Raji (cell line): Measurements from ENCODE around the gene AKAP9.

Experiments used
- POLR2A ChIP-seq: IDR thresholded peaks from 2 replicates; pipeline ENCODE4 v1.6.1; 2011; ENCODE audit warnings: low read depth, low read length, control low read depth; ENCODE audit not compliant: insufficient read depth

The AKAP9 gene

DNA sequence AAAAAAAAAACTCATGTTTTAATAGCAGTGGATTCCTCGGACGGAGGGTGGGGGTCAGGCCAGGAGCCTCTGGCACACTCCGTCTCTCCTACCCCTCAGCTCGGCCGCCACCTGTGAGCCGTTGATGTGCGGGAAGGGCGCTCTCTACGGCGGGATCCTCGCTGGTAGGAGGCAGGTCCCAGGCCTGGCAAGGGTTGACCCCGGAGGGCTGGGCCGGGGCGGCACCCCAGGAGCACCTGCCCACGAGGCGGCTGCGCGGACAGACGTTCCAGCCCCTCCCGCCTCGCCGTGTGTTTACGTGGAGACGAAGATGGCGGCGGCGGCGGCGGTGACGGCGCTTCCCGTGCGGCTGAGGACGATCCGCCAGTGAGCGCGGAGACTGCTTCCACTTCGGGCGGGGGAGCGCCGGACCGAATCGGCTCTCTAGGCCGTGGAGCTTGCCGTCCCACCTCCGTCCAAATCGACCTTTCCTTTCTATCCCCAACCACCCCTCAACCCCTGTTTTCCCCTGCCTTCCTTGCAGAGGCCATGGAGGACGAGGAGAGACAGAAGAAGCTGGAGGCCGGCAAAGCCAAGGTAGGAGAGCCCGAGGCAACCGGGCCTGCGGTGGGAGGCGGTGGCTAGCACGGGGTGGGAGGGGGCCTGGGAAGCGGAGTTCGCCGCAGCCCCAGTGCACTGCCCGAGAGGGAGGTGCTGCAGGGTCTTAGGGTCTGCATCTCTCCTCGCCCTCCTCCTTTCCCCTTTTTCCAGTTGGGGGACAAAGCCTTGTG, at the start of gene AKAP9:
Gene AKAP9, plus strand, starts transcription at position 291 of the 770 bp plus-strand sequence. Its CDS starts 238 bp downstream, at position 529.
- peak; percentile 88 for TF ChIP-seq POLR2A

DNA sequence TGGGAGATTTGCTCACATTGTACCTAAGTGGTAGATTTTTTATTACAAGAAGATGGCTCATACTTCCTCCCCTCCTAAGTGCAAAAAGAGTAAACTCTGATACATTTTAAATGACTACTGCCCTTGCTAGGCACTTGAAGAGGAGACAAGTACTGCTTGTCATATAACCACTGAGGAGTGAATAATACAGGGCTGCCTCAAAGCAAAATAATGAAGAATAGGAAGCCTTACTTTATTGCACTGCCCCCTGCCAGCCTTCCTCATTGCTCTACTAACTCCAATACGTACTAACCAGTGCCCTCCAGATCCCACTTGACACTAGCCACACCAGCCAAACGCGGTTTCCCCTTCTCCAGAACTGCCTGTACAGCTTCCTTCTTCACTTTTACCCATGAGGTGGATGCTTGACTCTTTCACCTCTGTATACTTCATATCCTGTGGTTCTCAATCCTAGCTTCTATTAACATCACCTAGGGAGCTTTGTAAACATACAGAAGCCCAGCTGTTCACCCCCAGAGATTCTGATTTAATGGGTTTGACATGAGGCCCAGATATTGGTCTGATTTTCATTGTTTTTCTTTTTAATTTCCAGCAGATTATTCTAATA, 48.5 kb upstream of the AKAP9 start:
- no peak for TF ChIP-seq POLR2A

DNA sequence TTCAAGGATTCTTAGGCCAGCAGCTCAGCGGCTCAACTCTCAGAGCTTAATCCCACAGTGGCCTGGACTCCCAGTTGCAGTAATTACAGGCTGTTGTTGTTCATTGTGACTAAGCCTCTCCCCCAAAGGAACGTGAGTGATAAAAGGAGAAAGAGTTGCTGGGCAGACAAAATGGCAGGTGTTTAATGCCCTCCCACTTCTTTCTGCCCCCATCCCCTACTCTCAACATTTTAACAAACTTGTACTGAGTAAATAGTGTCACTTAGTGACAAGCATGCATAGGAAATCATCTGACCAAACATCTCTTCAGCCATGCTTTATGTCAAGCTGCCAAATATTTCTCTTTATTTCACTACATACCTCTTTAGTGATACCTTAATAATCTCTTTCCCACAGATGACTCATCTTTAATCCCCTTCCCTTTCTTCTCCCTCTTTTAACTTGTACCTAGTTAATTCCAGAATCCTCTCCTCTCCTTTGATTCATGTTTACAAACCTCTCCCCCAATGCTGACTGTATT, 47.8 kb upstream of the AKAP9 start:
- TF ChIP-seq POLR2A, result no peak

DNA sequence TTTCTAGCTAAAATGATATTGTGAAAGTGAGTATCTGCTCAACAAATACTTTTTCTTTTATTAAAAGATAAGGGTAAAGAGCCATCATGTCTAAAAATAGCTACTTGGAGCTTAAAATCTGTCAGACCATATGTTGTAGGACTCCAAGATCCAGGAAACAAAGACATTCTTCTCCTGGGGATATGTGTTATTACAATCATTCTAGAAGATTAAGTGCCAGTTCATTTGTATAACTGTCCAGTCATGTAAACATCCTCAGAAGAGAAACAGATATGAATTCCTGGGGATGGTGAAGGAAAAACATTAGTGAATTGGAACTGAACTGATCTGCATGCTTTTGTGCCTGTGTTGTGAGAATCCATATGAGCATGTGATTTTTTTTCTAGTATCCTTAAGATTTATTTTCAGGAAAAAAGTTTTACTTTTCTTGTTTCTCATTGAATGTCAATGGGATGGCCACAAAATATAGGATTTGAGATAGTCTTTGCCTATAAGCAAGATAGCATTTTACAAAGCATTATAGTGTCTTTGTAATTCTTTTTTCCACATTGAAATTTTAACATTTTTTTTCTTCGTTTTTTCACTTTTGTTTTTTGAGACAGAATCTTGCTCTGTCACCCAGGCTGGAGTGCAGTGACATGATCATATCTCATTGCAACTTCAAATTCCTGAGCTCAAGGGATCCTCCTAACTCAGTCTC, 45.7 kb upstream of the AKAP9 start:
- no peak for TF ChIP-seq POLR2A

DNA sequence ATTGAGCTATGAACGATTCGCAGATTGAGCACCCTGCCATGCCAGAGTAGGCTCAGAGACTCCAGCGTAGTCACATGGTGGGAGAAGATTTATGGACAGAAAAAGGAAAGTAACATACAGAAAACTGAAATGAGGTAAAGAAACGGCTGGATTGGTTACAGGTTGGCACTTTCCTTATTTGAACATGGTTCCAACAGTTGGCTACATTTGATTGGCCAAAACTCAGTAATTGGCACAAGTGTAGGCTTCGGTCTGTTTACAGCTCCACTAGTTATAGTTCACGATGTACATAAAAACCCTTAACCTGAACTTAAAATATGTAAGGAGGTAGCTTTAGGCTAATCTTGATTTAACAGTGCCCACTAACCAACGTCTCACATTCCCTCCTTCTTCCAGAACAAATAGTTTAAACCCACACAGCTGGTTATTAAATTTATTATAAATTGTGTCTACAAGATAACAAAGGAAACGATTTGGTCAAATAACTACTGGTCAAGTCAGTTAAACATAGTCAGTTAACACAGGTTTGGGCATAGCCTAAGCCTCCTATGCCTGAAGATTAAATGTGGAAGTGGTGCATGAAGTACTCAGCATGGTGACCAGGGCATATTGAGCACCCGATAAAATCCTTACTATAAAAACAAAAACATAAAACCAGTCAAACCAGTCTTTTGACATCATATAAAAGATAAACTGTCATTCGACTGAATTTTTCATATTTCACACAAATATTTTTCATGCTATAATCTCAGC, 42.2 kb upstream of the AKAP9 start:
- TF ChIP-seq POLR2A, result no peak

DNA sequence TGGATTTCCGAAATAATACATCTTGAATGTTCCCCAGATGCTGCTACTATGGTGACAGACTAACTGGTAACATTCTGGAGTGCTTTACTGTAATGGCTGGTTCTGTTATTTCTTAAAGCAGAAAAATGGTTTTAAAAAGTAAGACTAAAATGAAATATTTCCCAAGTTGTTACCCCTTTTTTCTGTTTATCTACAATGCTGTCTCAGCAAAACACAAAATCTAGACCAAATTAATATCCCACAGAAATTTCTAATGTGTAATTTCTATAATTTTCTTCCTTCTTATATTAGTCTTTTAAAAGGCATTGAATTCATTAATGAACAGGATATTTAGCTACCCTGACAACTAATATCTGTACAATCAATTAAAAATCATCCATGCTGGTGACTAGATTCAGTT, 41.1 kb upstream of the AKAP9 start:
- TF ChIP-seq POLR2A, result no peak

DNA sequence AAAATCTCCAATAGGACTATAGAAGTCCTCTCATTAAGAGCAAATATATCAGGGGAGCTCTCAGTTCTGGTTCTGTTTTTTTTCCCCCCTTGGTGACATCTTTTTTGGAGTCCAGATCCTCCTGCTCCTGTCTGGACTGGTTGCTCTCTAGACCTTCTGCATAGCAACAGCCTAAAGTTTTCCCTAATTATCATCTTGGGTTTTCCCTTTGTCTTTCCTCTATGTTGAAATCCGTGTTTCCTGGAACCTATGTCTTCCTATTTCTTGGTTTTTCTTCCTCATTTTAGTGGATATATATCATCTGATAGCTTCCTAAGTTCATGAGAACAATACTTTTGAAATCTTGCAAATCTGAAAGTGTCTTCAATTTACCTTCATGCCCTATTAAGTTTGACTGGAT, 30.5 kb upstream of the AKAP9 start:
- no peak for TF ChIP-seq POLR2A

DNA sequence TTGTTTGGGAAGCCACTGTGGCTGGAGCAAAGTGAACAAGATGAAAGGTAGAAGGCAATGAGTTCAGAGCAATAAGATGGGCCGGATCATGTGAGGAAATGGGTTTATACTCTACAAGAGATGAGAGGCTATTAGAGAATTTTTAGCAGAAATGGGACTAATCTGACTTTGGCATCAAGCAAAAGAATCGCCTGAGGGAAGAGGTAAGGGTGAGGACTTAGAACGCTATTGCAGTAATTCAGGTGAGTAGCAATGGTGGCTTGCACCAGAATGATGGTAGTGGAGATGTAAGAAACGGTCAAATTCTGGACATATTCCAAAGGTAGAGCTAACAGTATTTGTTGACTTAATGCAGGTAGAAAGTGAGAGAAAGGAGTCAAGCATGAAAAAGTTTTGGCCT, 29.5 kb upstream of the AKAP9 start:
- TF ChIP-seq POLR2A, result no peak

DNA sequence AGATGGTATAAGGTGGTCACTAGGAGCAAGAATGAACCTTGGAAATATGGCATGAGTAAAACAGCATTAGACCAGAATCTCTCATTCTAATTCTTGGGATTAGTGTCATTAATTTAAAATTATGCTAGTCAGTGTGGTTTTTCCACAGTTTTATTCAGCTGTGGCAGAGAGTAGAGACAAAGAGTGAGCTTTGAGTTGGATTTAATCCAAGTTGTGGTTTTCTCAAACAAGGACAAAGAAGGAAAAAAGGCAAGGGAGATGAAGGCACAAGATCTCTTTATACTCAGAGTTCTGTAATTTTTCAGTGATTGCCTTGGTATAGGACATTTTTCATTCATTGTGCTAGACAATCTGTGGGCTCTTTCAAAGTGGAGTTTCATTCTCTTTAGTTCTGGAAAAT, 28.2 kb upstream of the AKAP9 start:
- TF ChIP-seq POLR2A, result no peak

DNA sequence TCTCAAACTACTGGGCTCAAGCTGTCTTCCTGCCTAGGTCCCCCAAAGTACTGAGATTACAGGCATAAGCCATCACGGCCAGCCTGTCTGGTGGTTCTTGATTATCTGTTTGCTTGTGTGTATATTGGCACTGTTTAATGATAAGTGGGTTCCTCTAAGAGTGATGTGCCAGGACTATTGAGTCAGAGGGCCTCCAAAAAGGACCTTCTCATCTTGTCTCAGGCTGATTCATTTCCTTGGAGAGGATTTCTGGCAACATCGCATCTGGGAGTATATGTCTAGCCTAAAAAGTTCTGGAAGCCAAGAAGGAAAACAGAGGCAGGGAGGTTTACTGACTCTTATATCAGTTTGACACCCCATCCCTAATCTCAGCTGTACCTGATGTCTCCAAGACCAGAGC, 27.1 kb upstream of the AKAP9 start:
- TF ChIP-seq POLR2A, result no peak

DNA sequence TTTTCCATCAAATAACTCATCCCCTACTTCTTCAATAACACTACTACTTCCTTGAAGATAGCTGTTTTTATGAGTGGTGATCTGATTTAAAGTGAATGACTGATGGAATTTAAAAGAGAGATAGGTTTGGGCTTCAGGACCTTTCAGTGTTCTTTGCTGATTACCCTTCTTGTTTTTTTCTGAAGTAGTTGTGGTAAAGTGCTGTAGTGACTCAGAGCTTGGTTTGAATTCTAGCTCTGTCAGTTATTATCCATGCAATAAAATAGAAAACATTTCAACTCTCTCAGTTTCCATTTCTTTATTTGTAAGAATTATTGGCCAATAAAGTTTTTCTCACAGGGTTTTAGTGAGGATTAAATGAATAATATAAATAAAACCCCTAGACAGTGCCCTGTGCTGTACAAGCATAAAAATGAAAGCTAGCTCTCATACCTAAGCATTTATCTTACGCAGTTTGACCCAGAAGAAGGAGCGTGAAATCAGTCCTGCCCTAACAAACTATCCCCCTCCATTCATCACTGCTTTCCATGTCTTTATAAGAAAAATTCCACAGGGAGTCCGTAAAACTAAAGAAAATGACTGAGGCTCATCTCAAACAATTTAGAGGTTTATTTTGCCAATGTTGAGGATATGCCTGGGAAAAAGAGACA, 25.1 kb upstream of the AKAP9 start:
- no peak for TF ChIP-seq POLR2A

DNA sequence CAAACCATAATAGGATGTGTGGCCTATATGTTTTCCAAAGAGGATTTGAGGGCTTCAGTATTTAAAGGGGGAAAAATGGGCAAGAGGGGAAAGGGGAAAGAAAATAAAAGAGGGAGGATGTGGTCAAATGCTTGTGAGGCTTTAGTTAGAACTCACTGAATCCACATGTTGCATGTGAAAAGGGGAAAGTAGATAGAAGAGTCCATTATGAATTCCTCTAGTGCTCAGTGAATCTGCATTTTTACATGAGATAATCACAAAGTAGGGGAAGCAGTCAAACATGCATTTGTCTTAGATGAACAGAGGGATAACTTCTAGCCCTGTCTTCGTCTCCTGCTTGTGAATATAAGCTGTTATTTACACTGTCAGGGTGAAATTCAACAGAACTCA, 24.6 kb upstream of the AKAP9 start:
- no peak for TF ChIP-seq POLR2A

DNA sequence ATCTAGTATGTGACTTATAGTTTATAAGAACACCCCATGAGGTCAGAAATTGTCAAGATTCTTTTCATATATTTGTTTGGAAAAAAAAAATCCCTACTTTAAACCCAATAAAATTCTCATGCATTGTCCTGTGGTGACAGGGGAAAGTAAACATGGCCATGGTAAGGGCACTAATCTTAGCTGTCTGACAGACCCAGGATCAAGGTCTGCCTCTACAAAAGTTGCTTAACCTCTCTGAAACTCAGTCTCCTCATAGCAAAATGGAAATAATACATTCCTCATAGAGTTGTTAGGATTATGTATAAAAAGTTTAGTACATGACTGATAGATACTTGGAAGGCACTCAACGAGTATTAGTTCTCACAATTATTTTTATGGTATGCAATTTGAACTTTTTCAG, 22.3 kb upstream of the AKAP9 start:
- TF ChIP-seq POLR2A, result no peak

DNA sequence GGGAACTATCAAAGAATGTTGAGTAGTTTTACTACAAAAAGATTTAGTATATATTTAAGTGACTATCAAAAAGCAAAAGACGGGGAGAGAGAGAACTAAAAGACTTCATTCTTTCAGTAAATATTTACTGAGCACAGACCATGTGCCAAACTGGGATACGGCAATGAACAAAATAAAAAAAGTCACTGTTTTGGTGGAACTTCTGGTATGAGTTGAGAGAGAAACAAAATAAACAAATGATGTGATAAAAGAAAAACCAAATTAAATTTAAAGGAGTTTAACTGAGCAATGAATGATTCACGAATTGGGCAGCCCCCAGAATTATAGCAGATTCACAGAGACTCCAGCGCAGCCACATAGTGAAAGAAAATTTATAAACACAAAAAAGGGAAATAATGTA, 17.8 kb upstream of the AKAP9 start:
- TF ChIP-seq POLR2A, result no peak

DNA sequence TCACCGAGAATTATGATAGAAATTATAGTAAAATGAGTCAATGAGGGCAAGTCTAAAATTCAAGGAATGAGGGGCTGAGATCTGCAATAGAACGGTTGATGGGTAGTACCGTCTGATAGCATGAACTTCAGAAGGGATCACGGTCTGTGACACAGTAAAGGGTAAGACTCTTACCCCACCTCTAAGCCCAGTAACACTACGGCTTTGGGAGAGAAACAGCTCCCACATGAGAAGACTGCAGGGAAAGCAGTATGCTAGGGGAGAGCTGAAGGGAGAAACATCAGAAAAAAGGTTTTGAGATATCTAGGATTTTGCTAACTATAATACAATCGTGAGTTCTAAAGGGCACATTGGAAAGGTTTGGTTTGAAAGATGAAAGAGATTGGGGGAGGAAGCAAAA, 12.8 kb upstream of the AKAP9 start:
- TF ChIP-seq POLR2A, result no peak
